HepG2 (cell line): ENCODE data around the gene FAM216A. TPM values are rescaled to one million over a fixed set of nuclear protein-coding genes. Genes with fewer than 3 reads are reported as not detected.
A peak's percentile ranks its signal among the peaks of the same experiment; 100 is the strongest.

Experiments
- ARID2 ChIP-seq: sonication (generic); formaldehyde crosslinking; IDR thresholded peaks from 2 replicates; pipeline ENCODE4 v1.8.1; 2022; ENCODE audit warnings: mild to moderate bottlenecking, missing genetic modification reagents, borderline replicate concordance
- CEBPG ChIP-seq: IDR thresholded peaks from 2 replicates; pipeline ENCODE4 v1.6.1; 2016
- ELF3 ChIP-seq: IDR thresholded peaks from 2 replicates; pipeline ENCODE4 v1.6.1; 2016; ENCODE audit warnings: missing genetic modification reagents, missing compliant biosample characterization
- ELF4 ChIP-seq: sonication (generic); formaldehyde crosslinking; IDR thresholded peaks from 2 replicates; pipeline ENCODE4 v1.5.0; 2020; ENCODE audit warnings: missing genetic modification reagents, mild to moderate bottlenecking, moderate library complexity, borderline replicate concordance
- GABPA ChIP-seq, 2 experiments: IDR thresholded peaks; 2 replicates each; pipeline ENCODE4 v1.6.1; 2011 to 2016; ENCODE audit warnings: low read depth in 2 of 2, low read length in 1 of 2, missing biosample characterization in 1 of 2, missing genetic modification characterization in 1 of 2
- NONO ChIP-seq, 2 experiments: fragments of 450-650 bp in 1 of 2; sonication (generic) in 1 of 2; formaldehyde crosslinking in 1 of 2; IDR thresholded peaks in 1 of 2; conservative IDR thresholded peaks in 1 of 2; 2 replicates each; pipeline versions ENCODE4 v1.6.1 to v1.8.0; 2017 to 2022; ENCODE audit warnings: mild to moderate bottlenecking in 1 of 2, missing genetic modification reagents in 1 of 2, moderate library complexity in 1 of 2
- NR2C2 ChIP-seq: sonication (generic); formaldehyde crosslinking; IDR thresholded peaks from 2 replicates; pipeline ENCODE4 v1.4.0; 2020; ENCODE audit warnings: missing genetic modification reagents, mild to moderate bottlenecking, moderate library complexity, borderline replicate concordance
- RCOR2 ChIP-seq: IDR thresholded peaks from 2 replicates; pipeline ENCODE4 v1.6.1; 2016; ENCODE audit warnings: missing biosample characterization, missing genetic modification reagents
- SCMH1 ChIP-seq: sonication (generic); formaldehyde crosslinking; IDR thresholded peaks from 2 replicates; pipeline ENCODE4 v1.9.0; 2021; ENCODE audit warnings: missing genetic modification reagents, mild to moderate bottlenecking, borderline replicate concordance
- SKI ChIP-seq: fragments of 450-650 bp; IDR thresholded peaks from one replicate; pipeline ENCODE4 v1.6.1; 2018; ENCODE audit warnings: mild to moderate bottlenecking; ENCODE audit not compliant: partially characterized antibody
- SP4 ChIP-seq: sonication (generic); formaldehyde crosslinking; IDR thresholded peaks from 2 replicates; pipeline ENCODE4 v1.8.1; 2023; ENCODE audit warnings: mild to moderate bottlenecking, missing genetic modification reagents
- TIGD3 ChIP-seq: sonication (generic); formaldehyde crosslinking; IDR thresholded peaks from 2 replicates; pipeline ENCODE4 v1.5.1; 2020; ENCODE audit warnings: mild to moderate bottlenecking, missing genetic modification reagents, borderline replicate concordance
- ZNF317 ChIP-seq: sonication (generic); formaldehyde crosslinking; IDR thresholded peaks from 2 replicates; pipeline ENCODE4 v1.5.0; 2020; ENCODE audit warnings: mild to moderate bottlenecking, missing genetic modification reagents
- polyA plus RNA-seq, 8 experiments: library from polyadenylated mRNA; depleted of rRNA in 3 of 8; stranded (reverse) in 7 of 8; unstranded in 1 of 8; fragments of >200 nt; fragmentation: Illumina TruSeq in 4 of 8; extraction: Trizol in 4 of 8; gene quantifications; 2 replicates each; pipeline versions ENCODE4 v1.2.1 to v1.2.3, GENCODE V29; 2011 to 2016; ENCODE audit warnings: low read depth in 4 of 8, missing spikeins in 1 of 8, mixed read lengths in 1 of 8; ENCODE audit not compliant: insufficient read depth in 1 of 8
- total RNA-seq, 5 experiments: library from RNA; depleted of rRNA; stranded (reverse); fragments of >200 nt; fragmentation: Illumina TruSeq; extraction: Trizol; gene quantifications; 2 replicates each; pipeline ENCODE4 v1.2.3, GENCODE V29; 2016; ENCODE audit warnings: low read depth in 1 of 5
- TF ChIP-seq, protein P1 (sequence below): sonication (generic); formaldehyde crosslinking; IDR thresholded peaks from 2 replicates; pipeline ENCODE4 v1.5.1; 2020; ENCODE audit warnings: mild to moderate bottlenecking, missing genetic modification reagents, borderline replicate concordance
- TF ChIP-seq, protein P2 (sequence below): sonication (generic); formaldehyde crosslinking; conservative IDR thresholded peaks from 2 replicates; pipeline ENCODE4 v1.4.0; 2020; ENCODE audit warnings: missing genetic modification reagents
- TF ChIP-seq, protein P3 (sequence below): sonication (generic); formaldehyde crosslinking; IDR thresholded peaks from 2 replicates; pipeline ENCODE4 v1.5.0; 2020; ENCODE audit warnings: mild to moderate bottlenecking, missing genetic modification reagents

The FAM216A gene
- total and polyA plus RNA-seq, 2 of the 13 experiments (the other 11 are each of a cell fraction or from before 2014, with no cell fraction given) = 20.3 to 31.2 TPM

DNA sequence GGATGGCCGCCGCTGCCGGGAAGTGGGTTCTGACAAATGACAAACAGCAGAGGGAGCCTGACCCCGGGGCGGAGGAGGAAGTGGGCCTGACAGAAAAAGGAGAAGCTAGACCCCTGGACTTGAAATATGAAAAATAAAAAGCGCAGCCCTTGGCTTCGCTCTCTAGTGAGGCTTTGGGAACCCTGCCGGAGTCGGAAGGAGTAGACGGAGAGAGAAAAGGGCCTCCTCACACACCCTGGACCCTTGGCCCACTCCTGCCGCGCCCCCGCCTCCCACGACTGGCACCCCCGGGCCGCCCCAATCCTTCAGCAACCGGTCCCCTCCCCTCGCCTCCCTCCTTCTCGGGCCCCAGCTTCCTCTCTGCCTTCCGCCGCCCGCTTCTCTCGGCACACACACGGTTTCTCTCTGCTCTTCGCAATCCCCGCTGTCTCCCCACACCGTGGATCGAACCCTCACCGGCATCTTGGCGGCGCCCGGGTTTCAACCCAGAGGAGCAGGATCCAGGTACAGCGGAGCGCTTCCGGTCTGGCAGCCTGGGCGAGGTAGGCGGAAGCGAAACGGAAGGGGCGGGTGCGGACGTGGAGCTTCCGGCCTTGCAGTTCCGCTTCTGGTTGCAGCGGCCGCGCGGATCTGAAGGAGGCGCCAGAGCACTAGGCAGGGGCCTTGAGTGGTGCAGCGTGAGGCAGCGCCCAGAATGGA lies 18.7 kb upstream of the FAM216A start, which contains the start of gene ARPC3 (continued):
- TF ChIP-seq, protein P1, sequence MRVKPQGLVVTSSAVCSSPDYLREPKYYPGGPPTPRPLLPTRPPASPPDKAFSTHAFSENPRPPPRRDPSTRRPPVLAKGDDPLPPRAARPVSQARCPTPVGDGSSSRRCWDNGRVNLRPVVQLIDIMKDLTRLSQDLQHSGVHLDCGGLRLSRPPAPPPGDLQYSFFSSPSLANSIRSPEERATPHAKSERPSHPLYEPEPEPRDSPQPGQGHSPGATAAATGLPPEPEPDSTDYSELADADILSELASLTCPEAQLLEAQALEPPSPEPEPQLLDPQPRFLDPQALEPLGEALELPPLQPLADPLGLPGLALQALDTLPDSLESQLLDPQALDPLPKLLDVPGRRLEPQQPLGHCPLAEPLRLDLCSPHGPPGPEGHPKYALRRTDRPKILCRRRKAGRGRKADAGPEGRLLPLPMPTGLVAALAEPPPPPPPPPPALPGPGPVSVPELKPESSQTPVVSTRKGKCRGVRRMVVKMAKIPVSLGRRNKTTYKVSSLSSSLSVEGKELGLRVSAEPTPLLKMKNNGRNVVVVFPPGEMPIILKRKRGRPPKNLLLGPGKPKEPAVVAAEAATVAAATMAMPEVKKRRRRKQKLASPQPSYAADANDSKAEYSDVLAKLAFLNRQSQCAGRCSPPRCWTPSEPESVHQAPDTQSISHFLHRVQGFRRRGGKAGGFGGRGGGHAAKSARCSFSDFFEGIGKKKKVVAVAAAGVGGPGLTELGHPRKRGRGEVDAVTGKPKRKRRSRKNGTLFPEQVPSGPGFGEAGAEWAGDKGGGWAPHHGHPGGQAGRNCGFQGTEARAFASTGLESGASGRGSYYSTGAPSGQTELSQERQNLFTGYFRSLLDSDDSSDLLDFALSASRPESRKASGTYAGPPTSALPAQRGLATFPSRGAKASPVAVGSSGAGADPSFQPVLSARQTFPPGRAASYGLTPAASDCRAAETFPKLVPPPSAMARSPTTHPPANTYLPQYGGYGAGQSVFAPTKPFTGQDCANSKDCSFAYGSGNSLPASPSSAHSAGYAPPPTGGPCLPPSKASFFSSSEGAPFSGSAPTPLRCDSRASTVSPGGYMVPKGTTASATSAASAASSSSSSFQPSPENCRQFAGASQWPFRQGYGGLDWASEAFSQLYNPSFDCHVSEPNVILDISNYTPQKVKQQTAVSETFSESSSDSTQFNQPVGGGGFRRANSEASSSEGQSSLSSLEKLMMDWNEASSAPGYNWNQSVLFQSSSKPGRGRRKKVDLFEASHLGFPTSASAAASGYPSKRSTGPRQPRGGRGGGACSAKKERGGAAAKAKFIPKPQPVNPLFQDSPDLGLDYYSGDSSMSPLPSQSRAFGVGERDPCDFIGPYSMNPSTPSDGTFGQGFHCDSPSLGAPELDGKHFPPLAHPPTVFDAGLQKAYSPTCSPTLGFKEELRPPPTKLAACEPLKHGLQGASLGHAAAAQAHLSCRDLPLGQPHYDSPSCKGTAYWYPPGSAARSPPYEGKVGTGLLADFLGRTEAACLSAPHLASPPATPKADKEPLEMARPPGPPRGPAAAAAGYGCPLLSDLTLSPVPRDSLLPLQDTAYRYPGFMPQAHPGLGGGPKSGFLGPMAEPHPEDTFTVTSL (CRISPR knock-in tag) = peak; percentile 18; the same call in 1 of the 2 replicates
- TF ChIP-seq ARID2 (CRISPR knock-in tag) = 0 out of 2 replicates have a peak, but pooled peaks have one; percentile 16
- TF ChIP-seq NR2C2 (CRISPR knock-in tag) = peak; percentile 77; the same call in 1 of the 2 replicates
- peak; percentile 67 for TF ChIP-seq CEBPG (CRISPR knock-in tag)
- TF ChIP-seq ELF3 = peak; percentile 86
- TF ChIP-seq, protein P2, sequence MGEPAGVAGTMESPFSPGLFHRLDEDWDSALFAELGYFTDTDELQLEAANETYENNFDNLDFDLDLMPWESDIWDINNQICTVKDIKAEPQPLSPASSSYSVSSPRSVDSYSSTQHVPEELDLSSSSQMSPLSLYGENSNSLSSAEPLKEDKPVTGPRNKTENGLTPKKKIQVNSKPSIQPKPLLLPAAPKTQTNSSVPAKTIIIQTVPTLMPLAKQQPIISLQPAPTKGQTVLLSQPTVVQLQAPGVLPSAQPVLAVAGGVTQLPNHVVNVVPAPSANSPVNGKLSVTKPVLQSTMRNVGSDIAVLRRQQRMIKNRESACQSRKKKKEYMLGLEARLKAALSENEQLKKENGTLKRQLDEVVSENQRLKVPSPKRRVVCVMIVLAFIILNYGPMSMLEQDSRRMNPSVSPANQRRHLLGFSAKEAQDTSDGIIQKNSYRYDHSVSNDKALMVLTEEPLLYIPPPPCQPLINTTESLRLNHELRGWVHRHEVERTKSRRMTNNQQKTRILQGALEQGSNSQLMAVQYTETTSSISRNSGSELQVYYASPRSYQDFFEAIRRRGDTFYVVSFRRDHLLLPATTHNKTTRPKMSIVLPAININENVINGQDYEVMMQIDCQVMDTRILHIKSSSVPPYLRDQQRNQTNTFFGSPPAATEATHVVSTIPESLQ (CRISPR knock-in tag) = no peak
- peak; percentile 98 for TF ChIP-seq ELF4 (CRISPR knock-in tag)
- TF ChIP-seq GABPA (IDR thresholded peaks at IDR 0.05; ENCODE audit: low read depth, low read length) = peak; percentile 97
- TF ChIP-seq GABPA (CRISPR knock-in tag; IDR thresholded peaks at IDR 0.05; ENCODE audit: low read depth) = peak; percentile 98
- TF ChIP-seq, protein P3, sequence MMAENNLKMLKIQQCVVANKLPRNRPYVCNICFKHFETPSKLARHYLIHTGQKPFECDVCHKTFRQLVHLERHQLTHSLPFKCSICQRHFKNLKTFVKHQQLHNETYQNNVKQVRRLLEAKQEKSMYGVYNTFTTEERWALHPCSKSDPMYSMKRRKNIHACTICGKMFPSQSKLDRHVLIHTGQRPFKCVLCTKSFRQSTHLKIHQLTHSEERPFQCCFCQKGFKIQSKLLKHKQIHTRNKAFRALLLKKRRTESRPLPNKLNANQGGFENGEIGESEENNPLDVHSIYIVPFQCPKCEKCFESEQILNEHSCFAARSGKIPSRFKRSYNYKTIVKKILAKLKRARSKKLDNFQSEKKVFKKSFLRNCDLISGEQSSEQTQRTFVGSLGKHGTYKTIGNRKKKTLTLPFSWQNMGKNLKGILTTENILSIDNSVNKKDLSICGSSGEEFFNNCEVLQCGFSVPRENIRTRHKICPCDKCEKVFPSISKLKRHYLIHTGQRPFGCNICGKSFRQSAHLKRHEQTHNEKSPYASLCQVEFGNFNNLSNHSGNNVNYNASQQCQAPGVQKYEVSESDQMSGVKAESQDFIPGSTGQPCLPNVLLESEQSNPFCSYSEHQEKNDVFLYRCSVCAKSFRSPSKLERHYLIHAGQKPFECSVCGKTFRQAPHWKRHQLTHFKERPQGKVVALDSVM = peak; percentile 53
- TF ChIP-seq NONO (IDR thresholded peaks at IDR 0.05) = no peak
- TF ChIP-seq NONO (CRISPR knock-in tag; conservative IDR thresholded peaks at IDR 0.05) = peak; percentile 87; the same call in 1 of the 2 replicates
- peak; percentile 52; the same call in 1 of the 2 replicates for TF ChIP-seq TIGD3 (CRISPR knock-in tag)
- TF ChIP-seq ZNF317 (CRISPR knock-in tag) = peak; percentile 64; the same call in 1 of the 2 replicates
- TF ChIP-seq SKI = peak; percentile 14
- TF ChIP-seq SCMH1 = no peak
- TF ChIP-seq SP4 (CRISPR knock-in tag) = peak; percentile 77
- 0 out of 2 replicates have a peak, but pooled peaks have one; percentile 9 for TF ChIP-seq RCOR2
